ENCODE results near the gene RNF144A. TPM values are rescaled to one million over a fixed set of nuclear protein-coding genes. Genes with fewer than 3 reads are reported as not detected.

Gene RNF144A
- total and polyA plus RNA-seq, 3 donors from 2014 or later = 8.9 to 12.9 (median 12.6) TPM

DNA sequence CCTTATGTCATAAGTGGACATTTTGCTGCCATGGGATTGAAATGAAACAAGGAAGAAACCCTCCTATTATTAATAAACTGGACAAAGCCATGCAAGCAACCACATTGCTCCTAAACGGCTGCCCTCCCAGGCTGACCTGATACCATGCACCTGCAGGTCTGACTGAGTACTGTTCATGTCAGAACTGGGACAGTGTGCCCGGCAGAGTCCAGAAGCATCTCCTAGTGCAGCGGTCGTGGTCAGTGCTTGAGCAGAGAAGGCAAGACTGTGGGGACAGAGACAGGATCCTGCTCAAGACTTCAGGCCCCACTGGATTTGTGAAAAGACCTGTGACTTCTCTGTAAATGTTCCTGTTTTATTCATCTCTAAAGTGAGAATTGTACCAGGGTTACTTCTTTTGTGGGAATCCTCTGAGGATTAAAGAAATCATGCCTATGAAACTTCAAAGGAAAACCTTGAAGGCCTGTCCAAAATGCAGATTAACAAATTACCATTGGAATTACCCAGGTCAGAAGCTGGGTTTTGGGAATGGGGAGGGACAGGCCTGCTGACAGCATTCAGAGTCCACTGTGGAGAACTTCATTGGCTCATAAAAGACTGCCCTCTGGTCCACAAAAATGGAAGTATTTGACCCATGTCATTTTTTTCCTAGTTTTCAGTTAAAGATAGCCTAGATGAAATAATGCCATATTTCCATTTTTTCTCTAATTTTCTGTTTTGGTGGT, 13.9 kb downstream of the RNF144A start:
- no peaks in the 10 kb centered on the region for H3K9me3 ChIP-seq
- no peak for DNase-seq
- TF ChIP-seq POLR2A (IDR thresholded peaks at IDR 0.05) (no peak), CTCF (IDR thresholded peaks at IDR 0.05) (no peak)
- H3K4me3 ChIP-seq = no peak overlapping the region
- H3K27ac ChIP-seq = no peak overlapping the region
- no peaks in the 10 kb centered on the region for H3K27me3 ChIP-seq
- WGBS, 2 donors = 80 to 92% methylated on average over 4 of the region's 4 CpGs
- intact Hi-C loops (cut with DNase I; ENCODE audit: low total_unique reads) = no loop called here
- H3K36me3 ChIP-seq (ENCODE audit: low read depth, missing control alignments) = no peaks in the 10 kb centered on the region
- H3K4me1 ChIP-seq = peaks cover 17% of the 10 kb centered on the region

DNA sequence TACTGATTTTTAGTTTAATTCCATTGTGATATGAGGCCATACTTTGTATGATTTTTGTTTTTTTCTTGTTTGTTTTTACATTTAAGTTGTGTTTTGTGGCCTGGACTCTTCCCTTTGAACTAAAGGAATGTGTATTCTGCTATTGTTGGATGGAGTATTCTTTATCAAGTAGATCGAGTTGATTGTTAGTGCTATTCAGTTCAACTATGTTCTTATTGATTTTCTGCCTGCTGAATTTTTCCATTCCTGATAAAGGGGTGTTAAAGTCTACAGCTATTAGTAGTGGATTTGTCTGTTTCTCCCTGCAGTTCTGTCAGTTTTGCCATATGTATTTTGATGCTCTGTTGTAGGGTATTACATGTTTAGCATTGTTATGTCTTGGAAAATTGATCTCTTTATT, 14.5 kb downstream of the RNF144A start:
- TF ChIP-seq CTCF (IDR thresholded peaks at IDR 0.05) (no peak), POLR2A (IDR thresholded peaks at IDR 0.05) (no peak)
- intact Hi-C loops (cut with DNase I; ENCODE audit: low total_unique reads) = no loop called here
- 81 to 88% methylated on average over 1 of the region's 1 CpG for WGBS, 2 donors
- DNase-seq = no peak
- peaks cover 11% of the 10 kb centered on the region for H3K4me1 ChIP-seq
- H3K27ac ChIP-seq = no peak overlapping the region
- no peak overlapping the region for H3K4me3 ChIP-seq
- H3K27me3 ChIP-seq = no peaks in the 10 kb centered on the region
- no peaks in the 10 kb centered on the region for H3K36me3 ChIP-seq (ENCODE audit: low read depth, missing control alignments)
- no peaks in the 10 kb centered on the region for H3K9me3 ChIP-seq

- Histone ChIP-seq H3K9me3 (no peaks in the 10 kb centered on the region), H3K4me3 (no peak overlapping the region), H3K27me3 (no peaks in the 10 kb centered on the region), H3K4me1 (peaks cover 6% of the 10 kb centered on the region), H3K27ac (no peak overlapping the region), H3K36me3 (ENCODE audit: low read depth, missing control alignments) (no peaks in the 10 kb centered on the region)
- intact Hi-C loops (cut with DNase I; ENCODE audit: low total_unique reads) = no loop called here
- DNase-seq = no peak
- TF ChIP-seq POLR2A (IDR thresholded peaks at IDR 0.05) (no peak), CTCF (IDR thresholded peaks at IDR 0.05) (no peak)
- WGBS, 2 donors = 87 to 100% methylated on average over 1 of the region's 1 CpG
Measured at GRCh38 chr2:6932206-6932605, 15.0 kb downstream of the RNF144A start.

DNA sequence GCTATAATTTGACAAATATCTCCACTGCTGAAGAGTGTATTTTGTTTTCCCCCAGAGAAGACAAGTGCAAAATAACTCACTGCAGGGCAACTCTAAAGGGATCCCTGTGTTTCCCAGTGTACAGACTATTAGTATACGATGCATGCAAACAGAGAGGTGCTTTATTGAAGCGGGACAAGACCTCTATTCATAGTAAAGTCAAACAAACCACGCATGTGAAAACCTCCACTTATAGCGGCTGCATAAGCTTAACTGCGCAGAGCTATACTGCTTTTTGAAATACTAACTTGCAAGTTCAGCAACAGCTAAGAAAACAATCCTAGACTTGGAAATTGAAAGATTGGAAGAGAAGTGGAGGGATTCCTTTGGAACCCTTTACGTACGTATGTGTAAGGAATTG, 15.6 kb downstream of the RNF144A start:
- no peak for DNase-seq
- H3K27me3 ChIP-seq = no peaks in the 10 kb centered on the region
- no peaks in the 10 kb centered on the region for H3K4me1 ChIP-seq
- no peak overlapping the region for H3K27ac ChIP-seq
- H3K4me3 ChIP-seq = no peak overlapping the region
- no peaks in the 10 kb centered on the region for H3K9me3 ChIP-seq
- 97% methylated on average over 7 of the region's 7 CpGs for WGBS, 2 donors
- TF ChIP-seq POLR2A (IDR thresholded peaks at IDR 0.05) (no peak), CTCF (IDR thresholded peaks at IDR 0.05) (no peak)
- H3K36me3 ChIP-seq (ENCODE audit: low read depth, missing control alignments) = no peaks in the 10 kb centered on the region
- intact Hi-C loops (cut with DNase I; ENCODE audit: low total_unique reads) = no loop called here

GRCh38 chr2:6933911-6934310, 16.7 kb downstream of the RNF144A start:
- Histone ChIP-seq H3K4me1 (no peaks in the 10 kb centered on the region), H3K27me3 (no peaks in the 10 kb centered on the region), H3K27ac (no peak overlapping the region), H3K9me3 (no peaks in the 10 kb centered on the region), H3K4me3 (no peak overlapping the region), H3K36me3 (ENCODE audit: low read depth, missing control alignments) (no peaks in the 10 kb centered on the region)
- WGBS, 2 donors = 90% methylated on average over 3 of the region's 3 CpGs
- intact Hi-C loops (cut with DNase I; ENCODE audit: low total_unique reads) = no loop called here
- no peak for TF ChIP-seq POLR2A (IDR thresholded peaks at IDR 0.05)
- DNase-seq = no peak

All from testis (tissue), 3 donors.